Measurements from ENCODE around the gene CCT6A. TPM values are rescaled to one million over a fixed set of nuclear protein-coding genes. Genes with fewer than 3 reads are reported as not detected.
A peak's percentile ranks its signal among the peaks of the same experiment; 100 is the strongest.
"Not testable (repeated sequence)": the region's sequence is repeated elsewhere in the genome, so short reads cannot be mapped to it uniquely, and the experiment has no call there.

Gene CCT6A
- total RNA-seq, 1 donor = 193 TPM

GRCh38 chr7:56023500-56023899 is 28.1 kb upstream of the CCT6A start:
- no peak for DNase-seq (ENCODE audit: low read depth)
- TF ChIP-seq CTCF (IDR thresholded peaks at IDR 0.05; ENCODE audit: insufficient read depth, low read length) = no peak
- H3K4me3 ChIP-seq (ENCODE audit: low read depth, low read length) = no peak overlapping the region

GRCh38 chr7:56026538-56026937 is 25.0 kb upstream of the CCT6A start:
- no peak for DNase-seq (ENCODE audit: low read depth)
- TF ChIP-seq CTCF (IDR thresholded peaks at IDR 0.05; ENCODE audit: insufficient read depth, low read length) = no peak
- no peak overlapping the region for H3K4me3 ChIP-seq (ENCODE audit: low read depth, low read length)

GRCh38 chr7:56028942-56029630 is 22.5 kb upstream of the CCT6A start:
- TF ChIP-seq CTCF (IDR thresholded peaks at IDR 0.05; ENCODE audit: insufficient read depth, low read length) = no peak
- DNase-seq (ENCODE audit: low read depth) = peak; percentile 41
- H3K4me3 ChIP-seq (ENCODE audit: low read depth, low read length) = no peak overlapping the region

- H3K4me3 ChIP-seq (ENCODE audit: low read depth, low read length) = no peak overlapping the region
- no peak for DNase-seq (ENCODE audit: low read depth)
- TF ChIP-seq CTCF (IDR thresholded peaks at IDR 0.05; ENCODE audit: insufficient read depth, low read length) = no peak
Measured at GRCh38 chr7:56030340-56030739, 21.2 kb upstream of the CCT6A start.

DNA sequence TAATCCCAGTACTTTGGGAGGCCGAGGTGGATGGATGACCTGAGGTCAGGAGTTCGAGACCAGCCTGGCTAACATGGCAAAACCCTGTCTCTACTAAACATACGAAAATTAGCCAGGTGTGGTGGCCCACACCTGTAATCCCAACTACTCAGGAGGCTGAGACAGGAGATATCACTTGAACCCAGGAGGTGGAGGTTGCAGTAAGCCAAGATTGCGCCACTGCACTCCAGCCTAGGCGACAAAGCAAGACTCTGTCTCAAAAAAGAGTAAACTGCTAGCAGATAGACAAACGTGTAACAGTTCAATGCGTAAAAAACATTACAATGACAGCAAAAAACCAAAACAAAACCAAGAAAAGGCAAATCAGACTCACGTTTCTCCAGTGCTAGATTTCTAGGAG is 20.0 kb upstream of the CCT6A start:
- H3K4me3 ChIP-seq (ENCODE audit: low read depth, low read length) = not testable (repeated sequence)

DNA sequence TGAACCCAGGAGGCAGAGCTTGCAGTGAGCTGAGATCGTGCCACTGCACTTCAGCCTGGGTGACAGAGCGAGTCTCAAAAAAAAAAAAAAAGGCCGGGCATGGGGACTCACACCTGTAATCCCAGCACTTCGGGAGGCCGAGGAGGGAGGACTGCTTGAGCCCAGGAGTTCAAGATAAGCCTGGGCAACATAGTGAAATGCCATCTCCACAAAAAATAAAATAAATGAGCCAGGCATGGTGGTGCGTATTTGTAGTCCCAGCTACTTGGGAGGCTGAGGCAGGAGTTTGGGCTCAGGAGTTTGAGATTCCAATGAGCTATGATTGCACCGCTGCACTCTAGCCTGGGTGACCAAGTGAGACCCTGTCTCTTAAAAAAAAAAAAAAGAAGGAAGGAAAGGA is 19.0 kb upstream of the CCT6A start:
- H3K4me3 ChIP-seq (ENCODE audit: low read depth, low read length); DNase-seq (ENCODE audit: low read depth): not testable (repeated sequence)

More for the DNA sequence above, 20.0 kb upstream of the CCT6A start:
- not testable (repeated sequence) for DNase-seq (ENCODE audit: low read depth)

DNA sequence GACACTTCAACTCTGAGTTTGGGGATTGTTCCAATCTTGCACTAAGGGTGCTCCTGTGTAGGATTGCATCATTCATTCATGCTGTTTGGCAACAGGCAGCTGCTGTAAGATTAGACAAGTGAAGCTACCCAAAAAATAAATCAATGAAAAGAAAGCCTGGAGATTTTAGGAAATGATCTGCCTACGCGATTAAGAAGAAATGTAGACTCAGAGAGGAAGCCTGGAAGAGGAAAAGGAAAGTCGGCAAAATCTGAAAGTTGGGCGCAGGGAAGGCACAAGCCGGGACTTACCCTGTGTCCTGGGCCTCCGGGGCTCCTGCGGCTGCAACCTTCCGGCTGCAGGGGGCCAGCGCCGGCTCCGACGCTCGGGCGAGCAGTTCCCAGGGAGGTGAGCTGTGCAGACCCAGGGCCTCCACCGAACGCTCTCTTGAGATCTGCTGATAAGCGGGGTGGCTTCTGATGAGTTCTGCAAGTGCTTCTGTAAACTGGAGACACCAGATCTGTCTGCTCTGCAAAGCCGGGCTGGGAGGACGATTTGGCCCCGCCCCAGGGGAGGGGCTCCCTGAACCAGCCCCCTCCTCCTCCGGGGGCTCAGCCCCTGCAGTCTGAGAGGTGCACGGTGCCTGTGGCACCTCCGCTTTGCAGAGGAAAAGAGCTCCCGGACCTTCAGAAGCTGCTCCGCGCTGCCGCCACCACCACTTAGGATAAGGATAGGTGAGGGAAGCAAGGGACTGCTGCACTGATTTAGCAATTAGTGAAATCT is 17.7 kb upstream of the CCT6A start:
- peak overlapping the region; percentile 77 for H3K4me3 ChIP-seq (ENCODE audit: low read depth, low read length)
- TF ChIP-seq CTCF (IDR thresholded peaks at IDR 0.05; ENCODE audit: insufficient read depth, low read length) = peak; percentile 57
- peak; percentile 82 for DNase-seq (ENCODE audit: low read depth)

GRCh38 chr7:56040730-56041129 is 10.8 kb upstream of the CCT6A start:
- DNase-seq (ENCODE audit: low read depth) = no peak
- H3K4me3 ChIP-seq (ENCODE audit: low read depth, low read length) = no peak overlapping the region
- TF ChIP-seq CTCF (IDR thresholded peaks at IDR 0.05; ENCODE audit: insufficient read depth, low read length) = no peak

GRCh38 chr7:56045758-56046157 is 5.8 kb upstream of the CCT6A start:
- H3K4me3 ChIP-seq (ENCODE audit: low read depth, low read length); DNase-seq (ENCODE audit: low read depth): not testable (repeated sequence)

Measured in fibroblast of the aortic adventitia (primary cell).